NCI-H1694 treated with DMSO at 0.1 percent for 48 hours (cell line): ENCODE results near the gene MEGF10.

Experiments
- DNase-seq: peaks from one replicate; lab custom pipeline; 2025; lab: John Stamatoyannopoulos, UW

MEGF10 gene

GRCh38 chr5:127440831-127441230 is 150.2 kb downstream of the MEGF10 start:
- no peak for DNase-seq

GRCh38 chr5:127441799-127442484 is 151.3 kb downstream of the MEGF10 start:
- DNase-seq, result peak; percentile 53

DNA sequence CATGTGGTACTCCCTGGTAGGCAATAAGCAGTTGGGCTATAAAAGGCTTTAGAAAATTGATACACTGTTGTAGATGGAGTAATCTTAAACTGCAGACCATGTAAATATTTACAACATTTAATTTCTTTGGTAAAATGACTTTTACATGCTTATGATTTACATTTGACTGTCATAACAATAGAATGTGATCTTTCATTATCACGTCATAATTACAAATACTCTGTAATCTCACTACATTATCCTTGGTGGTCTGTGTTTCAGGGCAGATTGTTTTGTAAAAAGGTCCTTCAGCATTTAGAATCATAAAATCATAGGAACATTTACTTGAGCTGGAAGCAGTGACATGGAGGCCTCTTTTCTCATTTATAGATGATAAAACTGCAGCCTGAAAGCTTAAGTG is 153.6 kb downstream of the MEGF10 start:
- DNase-seq, result no peak

DNA sequence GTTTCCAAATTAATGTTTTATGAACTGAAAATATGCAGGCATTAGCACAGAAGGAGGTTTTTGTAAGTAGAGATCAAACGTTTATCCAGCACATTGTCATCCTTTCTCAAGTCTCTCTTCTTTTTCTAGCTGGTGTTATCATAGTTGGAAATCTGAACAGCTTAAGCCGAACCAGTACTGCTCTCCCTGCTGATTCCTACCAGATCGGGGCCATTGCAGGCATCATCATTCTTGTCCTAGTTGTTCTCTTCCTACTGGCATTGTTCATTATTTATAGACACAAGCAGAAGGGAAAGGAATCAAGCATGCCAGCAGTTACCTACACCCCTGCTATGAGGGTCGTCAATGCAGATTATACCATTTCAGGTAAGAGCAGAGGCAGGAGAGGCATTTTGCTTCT is 154.7 kb downstream of the MEGF10 start:
- DNase-seq, result no peak

GRCh38 chr5:127446626-127447025 is 156.0 kb downstream of the MEGF10 start:
- DNase-seq, result no peak

DNA sequence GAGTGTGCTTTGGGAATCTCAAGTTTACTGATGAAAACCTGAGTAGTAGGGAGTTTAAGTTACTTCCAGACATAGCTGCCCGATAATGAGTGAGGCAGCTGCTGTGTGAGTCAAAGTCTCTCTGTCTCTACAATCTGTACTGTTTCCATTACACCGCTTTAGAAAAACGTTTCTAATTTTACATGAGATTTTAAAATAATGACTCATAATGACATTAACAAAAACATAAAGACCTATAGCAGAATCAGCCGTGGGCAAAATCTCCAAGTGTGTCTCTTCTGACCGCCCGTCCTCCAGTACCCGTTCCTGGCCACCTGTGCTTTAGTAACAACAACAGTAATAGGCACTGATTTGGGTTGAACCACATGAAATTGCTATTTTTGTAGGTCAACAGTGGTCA is 157.2 kb downstream of the MEGF10 start:
- DNase-seq, result no peak

DNA sequence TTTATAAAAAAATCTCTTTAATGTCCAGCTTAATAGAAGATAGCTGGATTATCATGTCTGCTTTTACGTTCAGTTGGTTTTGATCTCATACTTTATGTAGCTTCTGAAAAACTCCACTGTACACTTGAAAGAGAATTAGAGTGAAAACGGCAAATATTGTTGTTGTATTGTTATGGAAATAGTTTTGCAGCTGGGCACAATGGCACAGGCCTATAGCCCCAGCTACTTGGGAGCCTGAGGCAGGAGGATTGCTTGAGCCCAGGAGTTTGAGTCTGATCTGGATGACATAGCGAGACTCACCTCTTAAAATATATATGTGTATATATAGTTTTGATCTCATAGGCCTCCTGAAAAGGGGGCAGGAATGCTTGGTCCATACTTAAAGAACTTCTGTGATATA is 159.4 kb downstream of the MEGF10 start:
- no peak for DNase-seq

- DNase-seq, result no peak
Measured at GRCh38 chr5:127451096-127451495, 160.5 kb downstream of the MEGF10 start.

GRCh38 chr5:127452626-127453025 is 162.0 kb downstream of the MEGF10 start:
- DNase-seq, result no peak

GRCh38 chr5:127471211-127471610 is 180.6 kb downstream of the MEGF10 start:
- no peak for DNase-seq

DNA sequence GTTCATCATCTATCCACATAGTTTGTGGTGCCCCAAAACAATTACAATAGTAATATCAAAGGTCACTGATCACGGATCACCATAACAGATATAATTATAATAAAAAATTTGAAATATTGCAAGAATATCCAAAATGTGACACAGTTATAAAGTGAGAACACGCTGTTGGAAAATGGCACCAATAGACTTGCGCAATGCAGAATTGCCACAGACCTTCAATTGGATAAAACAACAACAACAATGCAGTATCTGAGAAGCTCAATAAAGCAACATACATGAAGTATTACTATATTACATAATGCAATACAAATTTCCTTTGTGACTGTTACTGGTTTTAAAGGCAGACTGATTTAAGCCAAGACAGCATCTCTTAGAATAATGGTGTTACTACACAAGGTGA is 182.1 kb downstream of the MEGF10 start:
- no peak for DNase-seq

DNA sequence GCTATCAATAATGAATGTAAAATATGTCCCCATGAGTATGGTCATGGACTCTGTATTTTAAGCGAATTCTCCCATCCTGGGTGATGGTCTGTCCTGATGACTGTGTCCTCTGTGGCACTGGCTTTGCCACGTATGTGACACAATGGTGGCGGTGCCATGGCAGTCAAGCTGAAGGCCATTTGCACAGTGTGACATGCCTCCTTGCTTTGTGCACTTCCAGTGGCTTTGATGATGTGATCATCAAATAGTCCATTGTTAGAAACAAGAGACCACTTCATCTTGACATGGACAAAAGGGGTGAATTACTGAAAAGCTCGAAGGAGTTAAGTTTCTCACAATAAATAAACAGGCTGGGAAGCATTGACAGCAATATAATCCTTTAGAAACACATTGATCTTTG is 195.9 kb downstream of the MEGF10 start:
- no peak for DNase-seq

DNA sequence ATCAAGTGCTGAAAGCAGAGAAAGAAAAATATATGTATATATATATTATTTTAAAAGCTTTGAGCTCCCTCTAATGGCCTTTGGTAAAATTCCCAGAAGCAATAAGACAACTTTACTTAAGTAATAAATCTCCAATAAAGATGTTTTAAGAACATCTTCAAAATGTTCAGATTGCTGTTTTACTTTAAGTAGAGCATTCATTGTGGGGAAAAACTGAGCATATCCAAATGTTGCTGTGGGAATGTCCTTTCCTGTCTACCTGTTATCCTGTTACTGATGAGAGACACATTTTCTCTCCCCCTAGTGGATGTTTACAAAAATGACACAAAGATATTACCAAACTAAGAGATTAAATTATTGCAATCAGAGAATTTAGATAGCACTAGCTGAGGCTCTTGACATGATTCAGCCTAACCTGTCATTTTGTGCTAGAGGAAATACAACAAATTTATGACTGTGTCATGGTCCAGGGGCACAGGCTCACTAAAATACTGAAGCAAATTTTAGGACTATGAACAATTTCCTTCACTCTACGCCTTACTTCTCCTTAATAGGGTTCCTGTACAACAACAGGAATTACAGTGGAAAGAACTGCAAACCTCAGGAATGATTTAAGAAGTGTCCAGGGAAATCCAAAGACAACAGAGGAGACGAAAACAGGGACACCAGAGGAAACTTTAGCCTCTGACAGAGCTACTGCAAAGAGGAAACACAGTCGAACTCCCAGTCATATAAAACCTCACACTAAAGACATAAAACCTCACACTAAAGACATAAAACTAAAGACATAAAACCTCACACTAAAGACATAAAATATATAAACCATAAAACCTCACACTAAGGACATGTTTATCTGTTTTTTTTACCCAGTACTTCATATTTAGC is 202.5 kb downstream of the MEGF10 start:
- DNase-seq, result peak; percentile 47

DNA sequence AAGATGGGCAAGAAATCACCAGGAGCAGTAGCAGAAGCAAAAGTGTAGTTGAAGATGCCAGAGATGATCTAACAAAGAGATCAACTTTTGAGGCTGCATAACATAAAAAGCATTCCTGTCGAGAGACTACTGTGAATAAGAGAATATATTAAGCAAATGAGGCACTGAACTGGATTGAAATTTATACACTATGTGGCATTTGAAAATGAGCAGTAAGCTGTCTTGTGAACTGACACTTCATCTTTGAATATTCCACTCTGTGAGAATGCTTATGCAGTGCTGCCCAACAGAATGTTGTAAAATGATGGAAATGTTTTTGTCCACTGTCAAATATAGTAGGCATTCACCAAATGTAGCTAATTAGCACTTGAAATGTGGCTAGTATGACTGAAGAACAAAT is 208.0 kb downstream of the MEGF10 start:
- DNase-seq, result no peak

GRCh38 chr5:127505905-127506304 is 215.3 kb downstream of the MEGF10 start:
- no peak for DNase-seq

DNA sequence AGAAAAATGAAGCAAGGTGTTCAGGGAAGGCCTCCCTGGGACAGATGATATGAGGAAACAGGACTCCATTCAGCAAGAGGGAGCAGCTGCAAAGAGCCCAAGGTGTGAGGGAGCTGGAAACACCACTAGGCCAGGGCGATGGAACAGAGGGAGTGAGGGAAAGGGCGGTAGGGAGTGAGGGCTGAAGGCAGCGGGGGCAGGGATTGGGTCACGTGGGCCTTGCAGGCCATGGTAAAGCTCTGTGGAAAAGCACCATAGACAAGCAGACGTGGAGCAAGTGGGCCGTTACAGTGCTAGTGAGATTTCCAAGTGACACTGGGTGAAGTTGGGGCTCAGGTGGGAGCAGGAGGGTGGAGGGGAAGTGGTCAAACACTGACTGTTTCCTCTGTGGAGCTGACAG is 216.0 kb downstream of the MEGF10 start:
- no peak for DNase-seq

- no peak for DNase-seq
Measured at GRCh38 chr5:127508644-127509373, 218.2 kb downstream of the MEGF10 start.
